Measurements from ENCODE around the gene PDCD2L. TPM values are rescaled to one million over a fixed set of nuclear protein-coding genes. Genes with fewer than 3 reads are reported as not detected.
A peak's percentile ranks its signal among the peaks of the same experiment; 100 is the strongest.

Gene PDCD2L
- total and polyA plus RNA-seq, 9 of the 15 experiments (the other 6 are each of a cell fraction or from before 2014, with no cell fraction given), result 12.1 to 68.5 (median 56.3) TPM

DNA sequence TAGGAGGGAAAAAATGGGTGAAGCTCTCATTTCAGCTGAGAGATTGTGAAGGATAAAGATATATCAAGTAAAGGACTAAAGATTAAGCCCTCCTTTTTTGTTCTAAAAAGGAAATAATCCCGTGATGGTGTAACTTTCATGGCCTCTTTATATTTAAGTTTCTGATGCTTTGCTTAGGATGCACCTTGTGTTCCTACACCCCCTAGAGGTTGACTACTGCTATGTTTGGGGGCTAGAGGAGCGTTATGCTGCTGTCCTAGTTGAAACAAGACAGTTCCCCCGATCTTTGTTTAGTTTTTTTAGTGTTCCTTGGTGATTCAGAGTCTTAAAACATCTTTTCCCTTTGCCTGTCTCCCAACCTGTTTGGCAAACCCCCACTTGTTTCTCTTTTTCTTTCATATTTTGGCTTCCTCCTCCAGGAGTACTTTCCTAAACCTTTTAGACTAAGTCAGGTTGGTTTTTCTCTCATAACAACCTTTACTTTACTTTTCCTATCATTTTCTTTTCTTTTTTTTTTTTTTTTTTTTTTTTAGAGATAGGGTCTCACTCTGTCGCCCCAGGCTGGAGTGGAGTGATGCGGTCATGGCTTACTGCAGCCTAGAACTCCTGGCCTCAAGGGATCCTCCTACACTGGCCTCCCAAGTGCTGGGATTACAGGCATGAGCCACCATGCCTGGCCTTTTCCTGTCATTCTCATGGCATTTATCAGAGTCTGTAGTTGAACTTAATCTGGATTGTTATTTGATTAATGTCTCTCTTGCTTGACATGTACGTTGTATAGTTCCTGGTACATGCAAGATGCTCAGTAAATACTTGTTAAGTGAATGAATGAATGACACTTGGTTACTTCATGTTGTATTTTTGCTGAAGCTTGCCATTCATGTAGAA is 26.8 kb downstream of the PDCD2L start (continued):
- TF ChIP-seq, protein P1, sequence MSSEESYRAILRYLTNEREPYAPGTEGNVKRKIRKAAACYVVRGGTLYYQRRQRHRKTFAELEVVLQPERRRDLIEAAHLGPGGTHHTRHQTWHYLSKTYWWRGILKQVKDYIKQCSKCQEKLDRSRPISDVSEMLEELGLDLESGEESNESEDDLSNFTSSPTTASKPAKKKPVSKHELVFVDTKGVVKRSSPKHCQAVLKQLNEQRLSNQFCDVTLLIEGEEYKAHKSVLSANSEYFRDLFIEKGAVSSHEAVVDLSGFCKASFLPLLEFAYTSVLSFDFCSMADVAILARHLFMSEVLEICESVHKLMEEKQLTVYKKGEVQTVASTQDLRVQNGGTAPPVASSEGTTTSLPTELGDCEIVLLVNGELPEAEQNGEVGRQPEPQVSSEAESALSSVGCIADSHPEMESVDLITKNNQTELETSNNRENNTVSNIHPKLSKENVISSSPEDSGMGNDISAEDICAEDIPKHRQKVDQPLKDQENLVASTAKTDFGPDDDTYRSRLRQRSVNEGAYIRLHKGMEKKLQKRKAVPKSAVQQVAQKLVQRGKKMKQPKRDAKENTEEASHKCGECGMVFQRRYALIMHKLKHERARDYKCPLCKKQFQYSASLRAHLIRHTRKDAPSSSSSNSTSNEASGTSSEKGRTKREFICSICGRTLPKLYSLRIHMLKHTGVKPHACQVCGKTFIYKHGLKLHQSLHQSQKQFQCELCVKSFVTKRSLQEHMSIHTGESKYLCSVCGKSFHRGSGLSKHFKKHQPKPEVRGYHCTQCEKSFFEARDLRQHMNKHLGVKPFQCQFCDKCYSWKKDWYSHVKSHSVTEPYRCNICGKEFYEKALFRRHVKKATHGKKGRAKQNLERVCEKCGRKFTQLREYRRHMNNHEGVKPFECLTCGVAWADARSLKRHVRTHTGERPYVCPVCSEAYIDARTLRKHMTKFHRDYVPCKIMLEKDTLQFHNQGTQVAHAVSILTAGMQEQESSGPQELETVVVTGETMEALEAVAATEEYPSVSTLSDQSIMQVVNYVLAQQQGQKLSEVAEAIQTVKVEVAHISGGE (CRISPR knock-in tag; IDR thresholded peaks at IDR 0.05), result no peak
- TF ChIP-seq SMARCA4 (IDR thresholded peaks at IDR 0.05), result 0 out of 2 replicates have a peak, but pooled peaks have one; percentile 36
- no peak for TF ChIP-seq EP400 (IDR thresholded peaks at IDR 0.05)
- TF ChIP-seq KAT2B (IDR thresholded peaks at IDR 0.05; ENCODE audit: low read depth, low read length), result no peak
- TF ChIP-seq DNMT1 (IDR thresholded peaks at IDR 0.05), result no peak
- no peak for TF ChIP-seq PYGO2 (tag; IDR thresholded peaks at IDR 0.05)
- TF ChIP-seq, protein P2, sequence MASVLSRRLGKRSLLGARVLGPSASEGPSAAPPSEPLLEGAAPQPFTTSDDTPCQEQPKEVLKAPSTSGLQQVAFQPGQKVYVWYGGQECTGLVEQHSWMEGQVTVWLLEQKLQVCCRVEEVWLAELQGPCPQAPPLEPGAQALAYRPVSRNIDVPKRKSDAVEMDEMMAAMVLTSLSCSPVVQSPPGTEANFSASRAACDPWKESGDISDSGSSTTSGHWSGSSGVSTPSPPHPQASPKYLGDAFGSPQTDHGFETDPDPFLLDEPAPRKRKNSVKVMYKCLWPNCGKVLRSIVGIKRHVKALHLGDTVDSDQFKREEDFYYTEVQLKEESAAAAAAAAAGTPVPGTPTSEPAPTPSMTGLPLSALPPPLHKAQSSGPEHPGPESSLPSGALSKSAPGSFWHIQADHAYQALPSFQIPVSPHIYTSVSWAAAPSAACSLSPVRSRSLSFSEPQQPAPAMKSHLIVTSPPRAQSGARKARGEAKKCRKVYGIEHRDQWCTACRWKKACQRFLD (CRISPR knock-in tag; IDR thresholded peaks at IDR 0.05), result no peak
- TF ChIP-seq, protein P3, sequence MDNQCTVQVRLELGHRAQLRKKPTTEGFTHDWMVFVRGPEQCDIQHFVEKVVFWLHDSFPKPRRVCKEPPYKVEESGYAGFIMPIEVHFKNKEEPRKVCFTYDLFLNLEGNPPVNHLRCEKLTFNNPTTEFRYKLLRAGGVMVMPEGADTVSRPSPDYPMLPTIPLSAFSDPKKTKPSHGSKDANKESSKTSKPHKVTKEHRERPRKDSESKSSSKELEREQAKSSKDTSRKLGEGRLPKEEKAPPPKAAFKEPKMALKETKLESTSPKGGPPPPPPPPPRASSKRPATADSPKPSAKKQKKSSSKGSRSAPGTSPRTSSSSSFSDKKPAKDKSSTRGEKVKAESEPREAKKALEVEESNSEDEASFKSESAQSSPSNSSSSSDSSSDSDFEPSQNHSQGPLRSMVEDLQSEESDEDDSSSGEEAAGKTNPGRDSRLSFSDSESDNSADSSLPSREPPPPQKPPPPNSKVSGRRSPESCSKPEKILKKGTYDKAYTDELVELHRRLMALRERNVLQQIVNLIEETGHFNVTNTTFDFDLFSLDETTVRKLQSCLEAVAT (IDR thresholded peaks at IDR 0.05), result no peak
- TF ChIP-seq TAF15 (IDR thresholded peaks at IDR 0.05; ENCODE audit: low read depth, low read length), result no peak
- TF ChIP-seq, protein P4, sequence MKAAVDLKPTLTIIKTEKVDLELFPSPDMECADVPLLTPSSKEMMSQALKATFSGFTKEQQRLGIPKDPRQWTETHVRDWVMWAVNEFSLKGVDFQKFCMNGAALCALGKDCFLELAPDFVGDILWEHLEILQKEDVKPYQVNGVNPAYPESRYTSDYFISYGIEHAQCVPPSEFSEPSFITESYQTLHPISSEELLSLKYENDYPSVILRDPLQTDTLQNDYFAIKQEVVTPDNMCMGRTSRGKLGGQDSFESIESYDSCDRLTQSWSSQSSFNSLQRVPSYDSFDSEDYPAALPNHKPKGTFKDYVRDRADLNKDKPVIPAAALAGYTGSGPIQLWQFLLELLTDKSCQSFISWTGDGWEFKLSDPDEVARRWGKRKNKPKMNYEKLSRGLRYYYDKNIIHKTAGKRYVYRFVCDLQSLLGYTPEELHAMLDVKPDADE (conservative IDR thresholded peaks at IDR 0.05; ENCODE audit: control insufficient read depth, low read depth, low read length), result no peak
- TF ChIP-seq SAP30 (IDR thresholded peaks at IDR 0.05; ENCODE audit: borderline replicate concordance, insufficient read depth, low read depth, low read length, poor library complexity, severe bottlenecking), result no peak
- no peak for TF ChIP-seq DDX20 (tag; IDR thresholded peaks at IDR 0.05; ENCODE audit: low read depth)
- no peak for TF ChIP-seq HDGF (IDR thresholded peaks at IDR 0.05)
- TF ChIP-seq, protein P5, sequence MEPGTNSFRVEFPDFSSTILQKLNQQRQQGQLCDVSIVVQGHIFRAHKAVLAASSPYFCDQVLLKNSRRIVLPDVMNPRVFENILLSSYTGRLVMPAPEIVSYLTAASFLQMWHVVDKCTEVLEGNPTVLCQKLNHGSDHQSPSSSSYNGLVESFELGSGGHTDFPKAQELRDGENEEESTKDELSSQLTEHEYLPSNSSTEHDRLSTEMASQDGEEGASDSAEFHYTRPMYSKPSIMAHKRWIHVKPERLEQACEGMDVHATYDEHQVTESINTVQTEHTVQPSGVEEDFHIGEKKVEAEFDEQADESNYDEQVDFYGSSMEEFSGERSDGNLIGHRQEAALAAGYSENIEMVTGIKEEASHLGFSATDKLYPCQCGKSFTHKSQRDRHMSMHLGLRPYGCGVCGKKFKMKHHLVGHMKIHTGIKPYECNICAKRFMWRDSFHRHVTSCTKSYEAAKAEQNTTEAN (CRISPR knock-in tag; IDR thresholded peaks at IDR 0.05), result no peak
- TF ChIP-seq, protein P6, sequence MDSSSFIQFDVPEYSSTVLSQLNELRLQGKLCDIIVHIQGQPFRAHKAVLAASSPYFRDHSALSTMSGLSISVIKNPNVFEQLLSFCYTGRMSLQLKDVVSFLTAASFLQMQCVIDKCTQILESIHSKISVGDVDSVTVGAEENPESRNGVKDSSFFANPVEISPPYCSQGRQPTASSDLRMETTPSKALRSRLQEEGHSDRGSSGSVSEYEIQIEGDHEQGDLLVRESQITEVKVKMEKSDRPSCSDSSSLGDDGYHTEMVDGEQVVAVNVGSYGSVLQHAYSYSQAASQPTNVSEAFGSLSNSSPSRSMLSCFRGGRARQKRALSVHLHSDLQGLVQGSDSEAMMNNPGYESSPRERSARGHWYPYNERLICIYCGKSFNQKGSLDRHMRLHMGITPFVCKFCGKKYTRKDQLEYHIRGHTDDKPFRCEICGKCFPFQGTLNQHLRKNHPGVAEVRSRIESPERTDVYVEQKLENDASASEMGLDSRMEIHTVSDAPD (CRISPR knock-in tag; IDR thresholded peaks at IDR 0.05), result no peak

Measured in K562 (cell line).